IPS-15b (cell line): ENCODE data around the gene MGAT4C.
"Not testable (repeated sequence)": the region's sequence is repeated elsewhere in the genome, so short reads cannot be mapped to it uniquely, and the experiment has no call there.

ENCODE experiments used
- H3K27me3 ChIP-seq: one replicate; pipeline ENCODE4 v1.6.1; 2013; ENCODE audit warnings: low read length; ENCODE audit not compliant: control insufficient read depth, insufficient read depth
- H3K36me3 ChIP-seq: one replicate; pipeline ENCODE4 v1.6.1; 2013; ENCODE audit warnings: low read length; ENCODE audit not compliant: control insufficient read depth, insufficient read depth
- H3K4me1 ChIP-seq: one replicate; pipeline ENCODE4 v1.6.1; 2013; ENCODE audit warnings: mild to moderate bottlenecking, low read length; ENCODE audit not compliant: control insufficient read depth, insufficient read depth
- H3K4me3 ChIP-seq: one replicate; pipeline ENCODE4 v1.5.1; 2013; ENCODE audit warnings: low read depth, low read length
- H3K9ac ChIP-seq: one replicate; pipeline ENCODE4 v1.6.1; 2013; ENCODE audit warnings: low read depth, mild to moderate bottlenecking, low read length
- H3K9me3 ChIP-seq: one replicate; pipeline ENCODE4 v1.6.1; 2013; ENCODE audit warnings: mild to moderate bottlenecking, low read length; ENCODE audit not compliant: control insufficient read depth, insufficient read depth

Gene MGAT4C

DNA sequence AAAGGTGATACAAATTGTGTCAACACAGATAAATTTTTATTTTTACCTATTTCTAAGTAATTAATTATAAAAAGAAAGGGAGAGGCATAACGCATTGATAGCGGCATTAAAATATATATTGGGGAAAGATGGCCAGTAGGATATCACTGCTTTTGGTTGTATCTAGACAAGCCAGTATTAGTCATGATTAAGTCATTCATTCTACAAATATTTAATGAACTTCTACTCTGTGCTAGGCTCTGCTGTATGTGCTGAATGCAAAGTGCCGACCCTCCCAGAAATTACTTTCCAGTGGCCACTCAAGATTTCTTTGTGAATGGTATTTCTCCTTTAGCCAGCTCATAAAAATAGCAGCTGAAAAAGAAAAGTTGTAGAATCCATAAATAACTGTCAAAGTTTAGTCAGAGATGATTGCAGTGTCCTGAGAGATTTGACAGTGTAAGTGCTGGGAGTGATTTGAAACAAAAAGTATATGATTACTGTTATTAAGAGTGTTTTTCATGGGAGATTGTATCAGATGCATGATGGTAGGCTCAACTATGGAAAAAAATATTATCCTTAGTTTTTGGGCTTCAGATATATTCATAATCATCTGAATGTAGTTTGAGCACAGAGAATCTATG, 133.2 kb downstream of the MGAT4C start:
- Histone ChIP-seq H3K36me3 (no peaks in the 10 kb centered on the region), H3K4me1 (no peaks in the 10 kb centered on the region), H3K9me3 (no peaks in the 10 kb centered on the region), H3K27me3 (no peaks in the 10 kb centered on the region), H3K9ac (no peak overlapping the region), H3K4me3 (no peak overlapping the region)

DNA sequence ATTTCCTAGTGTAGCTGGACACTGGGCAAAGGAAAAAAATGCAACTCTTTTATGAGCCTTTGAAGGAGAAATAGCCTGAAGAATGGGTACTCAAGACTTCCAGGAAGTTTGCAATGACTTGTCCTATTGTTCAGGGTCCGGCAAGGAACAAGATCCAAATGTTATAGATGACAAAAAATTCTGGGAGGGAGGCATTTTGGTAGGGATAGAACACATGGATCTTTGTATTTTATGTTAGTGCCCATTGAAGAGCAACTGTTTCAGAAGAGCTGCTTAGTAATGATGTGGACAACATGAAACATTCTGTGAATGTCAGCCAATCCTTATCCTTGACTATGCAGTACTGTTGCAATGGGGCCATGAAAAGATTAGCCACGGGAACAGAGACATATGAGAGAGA, 138.0 kb downstream of the MGAT4C start:
- Histone ChIP-seq H3K4me3 (no peak overlapping the region), H3K27me3 (no peaks in the 10 kb centered on the region), H3K9me3 (no peaks in the 10 kb centered on the region), H3K4me1 (no peaks in the 10 kb centered on the region), H3K9ac (no peak overlapping the region), H3K36me3 (no peaks in the 10 kb centered on the region)

- no peak overlapping the region for H3K9ac ChIP-seq
- no peaks in the 10 kb centered on the region for H3K4me1 ChIP-seq
- no peaks in the 10 kb centered on the region for H3K9me3 ChIP-seq
- no peak overlapping the region for H3K4me3 ChIP-seq
- H3K27me3 ChIP-seq, result no peaks in the 10 kb centered on the region
- H3K36me3 ChIP-seq, result no peaks in the 10 kb centered on the region
Observed at GRCh38 chr12:86117711-86118110, 138.5 kb downstream of the MGAT4C start.

GRCh38 chr12:86104087-86104486, 152.1 kb downstream of the MGAT4C start:
- Histone ChIP-seq H3K27me3 (no peaks in the 10 kb centered on the region), H3K4me3 (no peak overlapping the region), H3K36me3 (no peaks in the 10 kb centered on the region), H3K9ac (no peak overlapping the region), H3K4me1 (no peaks in the 10 kb centered on the region), H3K9me3 (no peaks in the 10 kb centered on the region)

- H3K27me3 ChIP-seq, result no peaks in the 10 kb centered on the region
- H3K9ac ChIP-seq, result no peak overlapping the region
- no peaks in the 10 kb centered on the region for H3K36me3 ChIP-seq
- no peaks in the 10 kb centered on the region for H3K4me1 ChIP-seq
- no peaks in the 10 kb centered on the region for H3K9me3 ChIP-seq
- no peak overlapping the region for H3K4me3 ChIP-seq
Observed at GRCh38 chr12:86097161-86097560, 159.0 kb downstream of the MGAT4C start.

DNA sequence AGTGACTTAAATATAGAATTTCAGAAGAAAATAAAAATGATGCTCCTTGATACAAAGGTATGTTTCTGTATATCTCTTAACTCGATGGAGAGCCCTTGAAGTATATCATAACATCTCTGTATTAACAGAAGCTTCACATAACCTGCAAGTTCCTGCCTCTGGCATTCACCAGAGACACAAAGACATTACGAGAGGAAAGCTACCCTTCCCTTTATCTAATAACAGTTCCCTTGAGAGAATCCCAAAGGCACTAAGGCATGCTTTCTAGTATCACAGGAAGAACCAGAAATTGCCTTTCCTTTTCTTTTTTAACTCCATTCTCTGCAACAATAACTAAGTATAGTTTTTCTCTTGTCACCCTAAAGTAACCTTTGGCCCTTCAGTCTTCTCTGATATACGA, 164.5 kb downstream of the MGAT4C start:
- no peak overlapping the region for H3K4me3 ChIP-seq
- H3K9ac ChIP-seq, result no peak overlapping the region
- H3K27me3 ChIP-seq, result no peaks in the 10 kb centered on the region
- no peaks in the 10 kb centered on the region for H3K36me3 ChIP-seq
- no peaks in the 10 kb centered on the region for H3K9me3 ChIP-seq
- H3K4me1 ChIP-seq, result no peaks in the 10 kb centered on the region

DNA sequence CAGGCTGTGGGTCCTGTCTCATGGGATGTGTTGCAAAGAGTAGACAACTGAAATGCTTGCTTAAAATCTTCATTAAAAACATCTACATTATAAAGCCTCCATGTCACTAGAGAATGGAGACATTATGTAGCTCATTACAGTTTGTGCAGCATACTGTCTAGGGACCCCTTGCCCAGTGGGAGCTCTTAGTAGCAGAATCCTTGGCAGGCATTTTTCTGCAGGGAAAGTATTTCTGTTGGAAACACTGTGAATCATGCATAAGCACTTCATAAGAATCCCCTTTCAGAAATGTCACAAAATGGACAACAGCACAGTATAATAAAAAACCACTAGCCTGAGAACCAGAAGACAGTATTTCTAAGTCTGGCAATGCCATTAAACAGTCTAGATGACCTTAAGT, 174.3 kb downstream of the MGAT4C start:
- Histone ChIP-seq H3K27me3 (no peaks in the 10 kb centered on the region), H3K9ac (no peak overlapping the region), H3K4me3 (no peak overlapping the region), H3K4me1 (no peaks in the 10 kb centered on the region), H3K9me3 (no peaks in the 10 kb centered on the region), H3K36me3 (no peaks in the 10 kb centered on the region)

DNA sequence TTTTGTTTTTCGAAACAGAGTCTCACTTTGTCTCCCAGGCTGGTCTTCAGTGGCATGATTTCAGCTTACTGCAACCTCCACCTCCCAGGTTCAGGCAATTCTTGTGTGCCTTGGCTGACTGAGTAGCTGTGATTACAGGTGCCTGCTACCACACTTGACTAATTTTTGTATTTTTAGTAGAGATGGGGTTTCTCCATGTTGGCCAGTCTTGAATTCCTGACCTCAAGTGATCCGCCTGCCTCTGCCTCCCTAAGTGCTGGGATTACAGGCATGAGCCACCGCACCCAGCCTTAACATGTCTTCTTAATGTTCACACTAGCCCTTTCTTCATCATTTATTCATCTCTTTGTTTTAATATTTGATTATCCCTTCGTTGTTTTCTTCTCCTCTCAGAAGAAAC, 197.1 kb downstream of the MGAT4C start:
- H3K27me3 ChIP-seq, H3K9ac ChIP-seq: not testable (repeated sequence)

DNA sequence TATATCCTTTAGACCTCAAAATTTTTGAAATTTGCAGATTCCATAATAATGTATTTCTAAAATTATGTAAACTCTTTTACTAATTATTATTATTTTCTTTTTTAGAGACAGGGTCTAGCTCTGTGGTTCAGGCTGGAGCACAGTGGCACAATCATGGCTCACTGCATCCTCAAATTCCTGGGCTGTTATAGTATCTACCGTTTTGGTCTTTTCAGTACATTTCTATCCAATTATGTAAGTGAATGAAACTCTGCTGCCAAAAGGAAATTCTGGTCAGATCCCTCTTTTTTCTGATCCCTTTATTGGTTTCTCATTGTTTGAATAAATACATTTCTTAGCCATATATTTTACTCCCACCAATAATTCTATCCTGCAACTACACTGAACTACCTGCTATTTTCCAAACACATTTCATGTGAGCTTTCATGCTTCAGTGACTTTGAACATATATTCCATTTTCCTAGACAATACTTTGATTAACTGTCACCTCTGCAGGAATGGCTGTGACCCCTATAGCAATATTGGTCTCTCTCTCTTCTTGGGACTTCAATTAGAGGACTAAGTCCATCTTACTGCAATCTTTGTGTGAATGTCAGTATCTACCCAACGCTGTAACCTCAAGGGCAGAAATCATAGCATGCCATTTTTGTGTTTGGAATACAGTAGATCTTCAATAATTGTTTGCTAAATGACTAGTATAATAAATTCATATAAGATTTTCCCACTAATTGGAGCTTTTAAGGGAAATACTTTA, 198.9 kb downstream of the MGAT4C start:
- H3K4me3 ChIP-seq, result no peak overlapping the region
- no peak overlapping the region for H3K9ac ChIP-seq
- H3K27me3 ChIP-seq, result no peaks in the 10 kb centered on the region
- H3K9me3 ChIP-seq, result no peaks in the 10 kb centered on the region
- no peaks in the 10 kb centered on the region for H3K36me3 ChIP-seq
- no peaks in the 10 kb centered on the region for H3K4me1 ChIP-seq

More for the DNA sequence above, 197.1 kb downstream of the MGAT4C start:
- H3K9me3 ChIP-seq, H3K36me3 ChIP-seq, H3K4me3 ChIP-seq, H3K4me1 ChIP-seq: not testable (repeated sequence)

- Histone ChIP-seq H3K9ac (no peak overlapping the region), H3K4me3 (no peak overlapping the region), H3K9me3 (no peaks in the 10 kb centered on the region), H3K36me3 (no peaks in the 10 kb centered on the region), H3K27me3 (no peaks in the 10 kb centered on the region), H3K4me1 (no peaks in the 10 kb centered on the region)
Observed at GRCh38 chr12:86052921-86053320, 203.3 kb downstream of the MGAT4C start.

GRCh38 chr12:86050010-86050409, 206.2 kb downstream of the MGAT4C start:
- Histone ChIP-seq H3K4me3 (no peak overlapping the region), H3K9ac (no peak overlapping the region), H3K4me1 (no peaks in the 10 kb centered on the region), H3K9me3 (no peaks in the 10 kb centered on the region), H3K27me3 (no peaks in the 10 kb centered on the region), H3K36me3 (no peaks in the 10 kb centered on the region)

GRCh38 chr12:86044396-86044795, 211.8 kb downstream of the MGAT4C start:
- no peaks in the 10 kb centered on the region for H3K27me3 ChIP-seq
- H3K9ac ChIP-seq, result no peak overlapping the region
- no peak overlapping the region for H3K4me3 ChIP-seq
- H3K9me3 ChIP-seq, result peaks cover 9% of the 10 kb centered on the region
- no peaks in the 10 kb centered on the region for H3K36me3 ChIP-seq
- no peaks in the 10 kb centered on the region for H3K4me1 ChIP-seq
